Loucy (cell line): ENCODE data around the gene FADS2.

Experiments
- EZH2phosphoT487 ChIP-seq: fragments of 200-600 bp; IDR thresholded peaks from 2 replicates; pipeline ENCODE4 v1.6.1; 2018; ENCODE audit warnings: antibody characterized with exemption, mild to moderate bottlenecking, moderate library complexity, borderline replicate concordance
- TF ChIP-seq, protein P1 (sequence below): fragments of 200-600 bp; sonication (generic); conservative IDR thresholded peaks from 2 replicates; pipeline ENCODE4 v1.5.1; 2014; ENCODE audit warnings: mild to moderate bottlenecking, antibody characterized with exemption, low read length

DNA sequence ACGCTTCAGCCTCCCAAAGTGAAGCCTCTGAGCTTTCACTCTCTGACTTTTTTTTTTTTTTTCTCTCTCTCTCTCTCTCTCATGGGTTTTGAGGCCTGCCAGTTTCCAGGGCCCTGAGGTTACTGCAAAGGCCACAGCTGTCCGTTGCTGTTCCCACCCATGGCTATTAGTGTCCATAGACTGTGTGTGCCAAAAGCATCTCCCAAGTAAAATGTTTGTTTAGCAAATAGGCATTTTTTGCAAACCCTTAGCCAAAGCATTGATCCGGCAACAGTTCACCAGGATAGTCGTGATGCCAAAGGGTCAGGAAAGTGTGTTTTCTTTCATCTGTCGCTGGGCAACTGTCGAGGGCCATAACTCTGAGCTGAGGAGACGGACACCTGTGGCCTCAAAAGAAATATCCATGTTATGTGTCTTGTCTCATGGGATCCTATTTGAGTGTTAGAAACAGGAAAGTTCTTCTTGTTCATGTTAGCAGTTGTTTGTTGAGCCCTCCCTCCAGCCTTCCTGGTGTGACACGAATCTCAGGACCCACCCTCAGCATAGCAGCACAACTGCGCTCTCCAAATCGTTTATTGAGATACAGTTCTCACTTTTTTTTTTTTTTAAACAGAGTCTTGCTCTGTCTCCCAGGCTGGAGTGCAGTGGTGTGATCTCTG, 18.4 kb downstream of the FADS2 start:
- TF ChIP-seq, protein P1, sequence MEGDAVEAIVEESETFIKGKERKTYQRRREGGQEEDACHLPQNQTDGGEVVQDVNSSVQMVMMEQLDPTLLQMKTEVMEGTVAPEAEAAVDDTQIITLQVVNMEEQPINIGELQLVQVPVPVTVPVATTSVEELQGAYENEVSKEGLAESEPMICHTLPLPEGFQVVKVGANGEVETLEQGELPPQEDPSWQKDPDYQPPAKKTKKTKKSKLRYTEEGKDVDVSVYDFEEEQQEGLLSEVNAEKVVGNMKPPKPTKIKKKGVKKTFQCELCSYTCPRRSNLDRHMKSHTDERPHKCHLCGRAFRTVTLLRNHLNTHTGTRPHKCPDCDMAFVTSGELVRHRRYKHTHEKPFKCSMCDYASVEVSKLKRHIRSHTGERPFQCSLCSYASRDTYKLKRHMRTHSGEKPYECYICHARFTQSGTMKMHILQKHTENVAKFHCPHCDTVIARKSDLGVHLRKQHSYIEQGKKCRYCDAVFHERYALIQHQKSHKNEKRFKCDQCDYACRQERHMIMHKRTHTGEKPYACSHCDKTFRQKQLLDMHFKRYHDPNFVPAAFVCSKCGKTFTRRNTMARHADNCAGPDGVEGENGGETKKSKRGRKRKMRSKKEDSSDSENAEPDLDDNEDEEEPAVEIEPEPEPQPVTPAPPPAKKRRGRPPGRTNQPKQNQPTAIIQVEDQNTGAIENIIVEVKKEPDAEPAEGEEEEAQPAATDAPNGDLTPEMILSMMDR: no peak
- no peak for TF ChIP-seq EZH2phosphoT487
